ENCODE measurements around the gene AVPR2.
A peak's percentile ranks its signal among the peaks of the same experiment; 100 is the strongest.

Gene AVPR2

DNA sequence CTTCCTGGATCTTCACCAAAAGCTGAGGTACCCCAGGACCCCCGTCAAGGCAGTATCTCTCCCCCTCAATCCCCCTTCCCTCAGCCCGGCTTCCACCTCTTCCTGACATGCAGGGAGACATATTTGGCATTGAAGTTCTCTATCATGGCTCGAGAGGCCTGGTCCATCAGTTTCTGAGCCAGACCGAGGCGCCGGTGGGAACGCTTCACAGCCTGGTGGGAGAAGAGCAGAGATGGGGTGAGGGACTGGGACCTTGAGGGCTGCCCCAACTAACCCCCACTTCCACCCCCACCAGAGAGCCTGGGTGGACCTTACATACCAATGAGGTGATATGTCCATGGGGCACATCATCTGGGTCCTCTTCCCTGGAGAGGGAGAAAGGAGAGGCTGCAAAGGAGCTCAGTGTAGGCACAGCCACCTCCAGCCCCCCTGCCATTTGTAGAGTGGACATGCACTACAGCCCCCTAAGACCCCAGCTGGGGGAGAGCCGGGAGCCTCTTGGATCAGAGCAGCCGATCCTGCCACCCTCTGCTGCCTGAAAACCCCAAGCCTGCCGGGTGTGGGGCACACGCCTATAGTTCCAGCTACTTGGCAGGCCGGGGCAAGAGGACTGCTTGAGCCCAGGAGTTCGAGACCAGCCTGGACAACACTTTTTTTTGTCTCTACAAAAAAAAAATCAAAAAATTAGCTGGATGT lies 27.9 kb downstream of the AVPR2 start:
- DNase-seq (ENCODE audit: low read depth) = no peak

DNA sequence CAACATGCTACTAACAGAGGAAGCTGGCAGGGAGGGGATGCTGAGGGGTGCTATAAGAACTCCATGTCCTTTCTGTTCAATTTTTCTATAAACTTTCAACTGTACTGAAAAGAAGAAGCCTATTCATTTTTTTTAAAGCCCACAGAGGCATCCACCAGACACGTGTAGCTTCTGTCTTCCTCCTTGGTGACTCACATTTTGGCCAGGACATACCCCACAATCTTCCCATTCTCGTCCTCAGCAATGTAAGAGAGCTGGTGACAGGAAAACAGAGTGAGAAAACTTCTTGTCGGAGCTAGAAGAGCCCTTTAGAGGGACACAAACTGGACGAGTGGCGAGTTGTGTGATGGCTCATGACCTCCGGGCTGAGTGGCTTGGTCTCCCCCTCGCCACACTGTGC lies 29.3 kb downstream of the AVPR2 start:
- DNase-seq (ENCODE audit: low read depth) = no peak

DNA sequence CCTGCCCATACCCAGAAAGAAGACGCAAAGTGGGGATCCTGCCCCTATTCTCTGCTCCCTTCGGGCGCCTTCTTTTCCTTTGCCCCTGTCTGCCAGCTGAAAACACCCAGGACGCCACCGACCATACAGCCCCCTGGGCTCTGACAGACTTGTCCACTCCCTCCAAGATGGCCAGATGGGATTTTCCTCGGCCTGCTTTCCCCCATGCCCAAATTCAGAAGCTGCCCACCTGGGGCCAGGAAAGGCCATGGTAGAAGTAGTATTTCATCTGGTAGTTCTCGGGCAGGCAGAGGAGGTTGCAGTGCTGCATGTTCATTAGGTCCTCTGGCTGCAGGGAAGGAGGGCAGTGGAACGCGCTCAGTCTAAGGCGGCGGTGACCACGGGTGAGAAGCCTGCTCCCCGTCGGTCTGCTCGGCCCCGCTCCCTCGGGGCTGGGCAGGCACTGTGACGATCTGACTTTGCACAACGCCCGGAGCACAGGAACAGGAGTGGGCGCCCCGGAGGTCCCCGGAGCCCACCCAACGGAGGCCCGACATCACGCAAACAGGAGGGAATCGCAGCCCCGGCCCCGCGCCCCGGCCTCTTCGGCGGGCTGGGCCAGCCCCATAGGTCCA lies 29.8 kb downstream of the AVPR2 start:
- no peak for DNase-seq (ENCODE audit: low read depth)

DNA sequence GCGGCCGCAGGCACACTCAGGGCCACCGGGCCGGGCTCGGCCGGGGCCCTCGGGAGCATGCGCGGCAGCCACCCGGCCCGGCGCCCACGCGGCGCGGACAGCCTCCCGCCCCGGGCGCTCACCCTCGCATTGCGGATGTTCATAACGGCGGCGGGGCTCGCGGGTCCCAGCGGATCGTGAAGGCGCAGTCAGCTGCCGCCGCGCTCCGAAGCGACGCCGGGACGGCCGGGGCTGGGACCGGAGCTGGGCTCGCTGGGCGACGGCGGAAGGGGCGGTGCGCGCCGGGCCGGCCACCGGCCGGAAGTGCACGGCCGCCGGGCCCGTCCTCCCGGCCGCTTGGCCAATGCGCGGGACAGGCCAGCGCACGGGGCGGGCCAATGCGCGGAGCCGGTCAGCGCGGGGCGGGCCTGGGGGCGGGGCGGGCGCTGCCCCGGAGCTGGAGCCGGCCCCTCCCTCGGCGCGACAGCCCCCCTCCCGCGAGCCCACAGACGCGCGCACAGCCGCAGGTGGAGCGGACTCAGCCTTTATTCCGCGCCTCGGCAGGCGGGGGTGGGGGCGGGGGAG lies 30.4 kb downstream of the AVPR2 start, which contains the start of gene NAA10:
NAA10 (minus strand) TSS at position 276 of the 564 bp plus-strand sequence; CDS start at position 143, 133 bp downstream.
- peak; percentile 49 for DNase-seq (ENCODE audit: low read depth)

DNA sequence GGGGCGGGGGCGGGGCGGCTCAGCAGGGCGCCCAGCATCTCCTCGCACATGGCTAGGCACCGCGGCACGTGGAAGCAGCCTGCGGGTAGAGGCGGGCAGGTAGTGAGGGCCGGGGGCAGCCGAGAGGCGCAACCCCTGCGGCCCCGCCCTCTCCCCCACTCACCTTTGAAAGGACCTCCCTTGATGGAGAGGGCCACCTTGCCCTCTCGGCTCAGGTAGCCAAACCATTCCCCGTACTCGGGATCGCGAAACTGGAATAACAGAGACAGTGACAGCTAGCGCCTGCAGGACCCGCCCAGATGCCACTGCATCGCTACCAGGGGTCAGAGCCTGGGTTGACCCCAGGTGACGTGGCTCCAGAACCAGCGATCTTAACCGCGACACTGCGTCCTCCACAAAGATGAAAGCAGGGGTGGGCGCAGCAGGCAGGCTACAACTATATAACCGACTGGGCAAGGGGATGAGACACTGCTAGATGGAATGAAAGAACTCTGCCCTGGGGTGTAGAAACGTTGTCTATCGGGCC lies 30.9 kb downstream of the AVPR2 start:
- DNase-seq (ENCODE audit: low read depth) = no peak

DNA sequence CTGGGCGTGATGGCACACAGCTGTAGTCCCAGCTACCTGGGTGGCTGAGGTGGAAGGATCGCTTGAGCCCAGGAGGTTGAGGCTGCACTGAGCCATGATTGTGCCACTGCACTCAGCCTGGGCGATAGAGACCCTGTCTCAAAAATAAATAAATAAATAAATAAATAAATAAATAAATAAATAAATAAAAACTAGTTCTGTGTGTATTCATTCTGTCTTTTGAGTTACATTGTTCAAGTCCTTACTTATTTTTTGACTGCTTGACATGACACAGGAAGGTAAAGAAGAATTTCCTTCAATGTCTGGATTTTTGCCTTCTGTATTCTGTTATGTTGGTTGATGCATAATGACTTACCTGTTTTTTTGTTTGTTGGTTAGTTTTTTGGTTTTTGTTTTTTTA lies 32.6 kb downstream of the AVPR2 start:
- DNase-seq (ENCODE audit: low read depth) = no peak

DNA sequence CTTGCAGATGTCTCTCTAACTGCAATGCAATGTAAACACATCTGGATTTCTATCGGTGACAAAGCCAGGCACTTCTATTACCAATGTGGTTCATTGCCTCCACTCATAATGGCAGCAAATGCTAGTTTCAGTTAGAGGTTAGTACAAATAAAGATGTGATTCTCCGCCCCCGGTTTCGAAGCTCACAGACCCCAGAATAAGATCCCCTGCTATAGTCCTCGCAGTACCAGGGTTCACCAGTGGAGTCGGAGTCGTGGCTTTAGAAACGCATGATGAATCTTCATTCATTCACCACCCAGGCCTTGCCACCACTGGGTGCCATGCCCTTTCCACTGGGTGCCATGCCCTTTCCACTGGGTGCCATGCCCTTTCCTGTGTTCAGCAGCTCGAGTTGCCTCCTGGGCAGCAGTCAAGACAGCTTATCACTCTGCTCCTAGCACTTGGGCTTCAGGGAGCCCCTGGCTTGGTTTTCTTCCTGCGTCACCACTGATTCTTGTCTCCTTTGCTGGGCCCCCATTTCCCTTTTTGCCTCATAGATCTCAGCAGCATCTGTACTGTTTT lies 33.8 kb downstream of the AVPR2 start:
- DNase-seq (ENCODE audit: low read depth) = no peak

DNA sequence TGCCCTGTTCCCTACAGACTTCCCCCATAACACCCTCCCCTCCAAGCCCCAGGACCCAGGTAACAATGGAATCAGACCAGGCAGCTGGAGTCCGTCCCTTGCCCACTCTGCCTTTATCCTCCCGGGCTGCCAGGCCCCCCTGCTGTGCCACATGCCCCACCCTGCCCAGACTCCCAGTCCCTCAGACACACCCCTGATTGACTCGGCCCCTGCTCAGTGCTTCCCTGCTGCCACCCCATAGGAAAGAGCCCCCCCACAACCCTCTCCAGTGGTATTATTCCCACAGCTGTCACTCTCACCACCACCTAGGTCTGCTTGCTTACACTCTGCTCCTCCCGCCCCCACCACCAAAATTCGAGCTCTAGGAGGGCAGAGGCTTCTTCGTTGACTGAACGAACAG lies 35.1 kb downstream of the AVPR2 start:
- no peak for DNase-seq (ENCODE audit: low read depth)

DNA sequence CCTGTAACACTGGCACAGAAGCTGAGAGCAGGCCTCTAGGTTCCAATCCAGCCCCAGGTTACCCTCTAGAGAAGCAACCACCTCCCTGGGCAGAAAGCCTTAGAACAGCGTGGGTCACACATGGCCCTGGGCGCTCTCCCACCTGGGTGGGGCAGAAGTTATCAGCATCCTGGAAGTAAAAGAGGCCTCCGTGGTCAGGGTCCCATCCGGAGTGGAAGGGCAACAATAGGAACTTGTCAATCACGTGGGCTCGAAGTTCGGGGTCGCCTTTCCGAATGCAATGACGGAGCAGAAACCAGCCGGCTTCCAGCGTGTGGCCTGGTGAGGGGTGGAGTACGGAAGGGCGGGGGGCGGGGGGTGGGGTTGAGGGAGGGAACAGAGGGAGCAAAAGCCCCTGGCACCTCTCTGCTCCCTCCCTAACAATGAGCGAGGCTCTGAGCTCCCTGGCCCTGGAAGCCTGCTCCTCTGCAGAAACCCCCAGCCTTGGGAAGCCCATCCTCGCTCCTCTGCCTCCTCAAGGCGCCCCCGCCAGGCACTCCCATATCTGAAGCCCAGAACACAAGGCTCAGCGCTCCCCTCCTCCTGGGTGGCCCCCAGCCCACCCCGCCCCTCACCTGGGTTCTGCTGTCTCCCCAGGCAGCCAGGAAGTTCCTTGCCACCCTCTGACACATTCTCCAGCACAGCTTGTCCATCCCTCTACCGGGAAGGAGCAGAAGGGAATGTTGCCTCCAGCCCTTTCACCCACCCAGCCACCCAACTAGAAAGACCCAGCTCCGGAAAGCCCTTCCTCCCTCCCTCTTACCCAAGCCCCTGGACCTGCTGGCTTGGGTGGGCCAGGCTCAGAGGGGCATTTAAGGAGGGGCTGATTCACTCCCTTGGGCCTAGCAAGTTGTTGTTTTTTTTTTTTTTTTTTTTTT lies 37.1 kb downstream of the AVPR2 start:
- no peak for DNase-seq (ENCODE audit: low read depth)

DNA sequence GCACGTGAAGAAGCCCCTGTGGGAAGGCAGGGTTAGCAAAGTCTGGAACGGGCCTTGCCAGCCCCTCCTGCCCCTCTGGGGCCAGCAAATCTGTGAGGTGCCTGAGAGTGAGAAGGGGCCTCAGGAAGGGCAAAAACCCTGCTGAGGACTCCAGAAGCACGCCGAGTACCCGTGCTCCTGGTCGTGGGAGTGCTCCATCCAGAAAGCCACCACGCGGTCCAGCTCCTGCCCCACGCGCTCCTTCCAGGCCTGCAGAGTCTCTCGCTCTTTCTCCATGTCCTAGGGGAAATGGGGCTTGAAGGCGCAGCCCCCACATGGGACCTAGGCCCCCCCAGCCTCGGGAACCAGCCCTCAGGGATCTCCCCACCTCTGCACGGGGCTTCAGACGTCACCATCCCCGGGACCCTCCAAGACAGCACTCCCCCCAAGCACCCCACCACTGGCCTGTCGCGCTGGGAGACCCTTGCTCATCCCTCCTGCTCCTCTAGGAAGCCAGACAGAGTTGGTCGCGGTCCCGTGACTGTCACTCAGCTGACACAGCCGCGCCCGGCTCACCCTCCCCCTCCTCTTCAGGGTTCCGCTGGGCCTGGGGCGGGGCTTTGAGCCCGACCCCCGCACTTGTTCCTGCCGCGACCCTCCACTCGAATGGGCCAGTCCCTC lies 39.8 kb downstream of the AVPR2 start, which contains the start of gene RENBP:
RENBP (minus strand) TSS at position 504 of the 660 bp plus-strand sequence; CDS start at position 471, 33 bp downstream.
- DNase-seq (ENCODE audit: low read depth) = no peak

DNA sequence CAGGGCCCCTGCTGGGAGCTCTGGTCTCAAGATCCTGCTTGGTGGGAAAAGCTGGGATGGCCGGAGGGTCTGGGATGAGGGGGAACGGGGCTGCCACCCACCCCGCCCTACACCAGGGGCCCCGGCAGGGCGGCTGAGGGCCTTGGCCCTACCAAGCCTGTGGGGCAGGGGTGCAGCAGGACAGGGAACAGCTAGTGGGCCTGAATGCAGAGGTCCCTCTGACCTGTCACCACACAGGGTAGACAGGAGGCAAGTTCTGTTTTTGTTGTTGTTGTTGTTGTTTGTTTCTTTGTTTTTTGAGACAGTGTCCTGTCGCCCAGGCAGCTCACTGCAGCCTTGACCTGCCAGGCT lies 40.3 kb downstream of the AVPR2 start:
- no peak for DNase-seq (ENCODE audit: low read depth)

DNA sequence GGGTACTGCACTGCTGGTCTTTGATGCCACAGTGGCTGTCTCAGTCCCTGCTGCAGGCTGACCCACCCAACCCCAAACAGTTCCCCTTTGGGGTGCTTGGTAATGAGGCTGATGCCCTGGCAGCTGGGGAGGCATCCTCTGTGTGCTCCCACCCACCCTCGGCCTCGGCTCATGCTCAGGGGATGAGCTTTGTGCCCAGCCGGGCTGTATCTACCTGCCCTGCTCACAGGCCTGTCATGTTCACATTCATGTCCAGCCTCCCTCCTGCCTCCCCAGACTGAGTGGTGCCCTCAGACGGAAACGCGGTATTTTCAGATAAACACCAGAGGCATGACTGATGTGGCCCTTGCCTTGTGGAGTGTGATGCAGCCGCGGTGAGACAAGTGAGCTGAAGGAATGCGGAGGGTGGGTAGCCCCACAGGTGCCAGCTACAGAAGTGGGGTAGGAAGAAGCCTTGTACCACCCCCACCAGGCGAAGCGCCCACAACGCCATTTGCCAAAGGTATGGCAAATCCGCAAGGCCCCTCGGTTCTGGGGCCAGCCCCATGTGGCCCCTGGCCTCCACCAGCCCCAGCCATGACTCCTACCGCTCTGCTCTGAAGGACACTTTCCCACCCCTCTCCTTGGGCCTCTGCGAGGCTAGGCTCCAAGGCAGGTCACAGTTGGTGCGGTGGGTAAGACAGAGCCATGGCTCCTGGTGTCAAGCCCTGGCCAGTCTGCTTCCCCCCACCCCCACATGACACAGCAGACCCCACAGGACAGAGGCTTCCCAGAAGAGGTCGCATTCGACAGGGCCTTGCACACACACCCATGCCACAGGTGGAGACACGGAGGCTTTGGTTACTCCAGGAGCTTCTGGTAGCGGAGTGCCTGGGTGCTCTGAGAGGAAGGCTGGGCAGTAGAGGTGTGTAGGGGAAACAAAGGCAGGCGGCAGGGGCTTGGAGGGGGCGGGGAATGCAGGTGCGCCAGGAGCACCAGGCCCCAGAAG lies 41.8 kb downstream of the AVPR2 start:
- no peak for DNase-seq (ENCODE audit: low read depth)

DNA sequence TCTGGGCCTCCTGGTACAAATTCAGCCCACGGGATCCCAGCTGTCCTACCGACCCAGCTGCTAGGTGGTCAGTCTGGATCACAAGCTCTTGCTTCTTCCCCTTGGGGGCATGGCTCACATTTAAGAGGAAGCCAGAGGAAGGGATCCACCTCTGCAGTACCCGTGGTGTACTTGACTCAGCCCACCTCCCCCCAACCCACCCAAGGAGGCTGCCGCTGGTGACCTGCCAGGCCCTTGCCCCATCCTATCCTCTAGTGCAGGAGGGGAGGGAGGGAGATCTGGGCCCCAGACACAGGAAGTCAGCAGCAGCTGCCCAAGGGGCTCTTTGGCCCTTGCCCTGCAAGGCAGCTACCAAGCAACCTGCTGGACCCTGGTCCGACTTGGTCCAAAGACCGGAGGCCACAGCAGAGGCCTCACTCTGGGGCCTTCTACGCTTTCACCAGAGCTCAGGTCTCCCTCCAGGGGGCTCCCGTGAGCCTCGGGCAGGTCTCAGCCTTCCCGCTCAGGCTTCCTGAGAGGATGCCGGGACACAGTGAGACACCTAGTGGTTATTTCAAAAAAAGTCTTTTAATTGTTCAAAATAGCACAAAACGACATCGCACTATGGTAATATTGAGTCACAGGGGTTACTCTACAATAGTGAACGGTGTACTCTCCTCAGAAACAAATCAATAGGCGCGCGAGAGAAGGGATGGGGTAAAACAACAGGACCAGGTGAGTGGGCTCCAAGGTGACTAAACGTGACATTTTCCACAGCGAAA lies 42.7 kb downstream of the AVPR2 start:
- peak; percentile 67 for DNase-seq (ENCODE audit: low read depth)

DNA sequence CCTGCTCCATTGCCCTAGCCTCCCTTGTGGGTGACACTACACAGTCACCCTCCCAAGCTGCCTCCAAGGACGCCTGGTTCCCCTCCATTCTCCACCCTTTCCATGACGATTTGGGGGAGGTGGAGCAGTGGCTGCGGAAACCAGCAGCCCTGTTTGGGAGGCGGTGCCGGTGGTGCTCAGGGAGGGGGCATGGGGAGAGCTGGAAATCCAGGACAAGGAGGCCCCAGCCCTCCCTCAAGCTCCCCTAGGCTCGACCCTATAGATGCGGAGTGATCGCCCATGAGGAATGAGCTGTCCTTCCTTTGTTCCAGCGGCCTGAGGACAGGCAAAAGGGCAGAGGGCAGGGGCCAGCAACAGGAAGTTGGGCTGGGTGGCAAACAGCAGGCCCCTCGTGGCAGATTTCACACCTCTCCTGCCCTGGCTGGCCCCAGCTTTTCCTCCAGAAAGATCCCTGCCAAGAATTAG lies 43.6 kb downstream of the AVPR2 start:
- DNase-seq (ENCODE audit: low read depth) = no peak

DNA sequence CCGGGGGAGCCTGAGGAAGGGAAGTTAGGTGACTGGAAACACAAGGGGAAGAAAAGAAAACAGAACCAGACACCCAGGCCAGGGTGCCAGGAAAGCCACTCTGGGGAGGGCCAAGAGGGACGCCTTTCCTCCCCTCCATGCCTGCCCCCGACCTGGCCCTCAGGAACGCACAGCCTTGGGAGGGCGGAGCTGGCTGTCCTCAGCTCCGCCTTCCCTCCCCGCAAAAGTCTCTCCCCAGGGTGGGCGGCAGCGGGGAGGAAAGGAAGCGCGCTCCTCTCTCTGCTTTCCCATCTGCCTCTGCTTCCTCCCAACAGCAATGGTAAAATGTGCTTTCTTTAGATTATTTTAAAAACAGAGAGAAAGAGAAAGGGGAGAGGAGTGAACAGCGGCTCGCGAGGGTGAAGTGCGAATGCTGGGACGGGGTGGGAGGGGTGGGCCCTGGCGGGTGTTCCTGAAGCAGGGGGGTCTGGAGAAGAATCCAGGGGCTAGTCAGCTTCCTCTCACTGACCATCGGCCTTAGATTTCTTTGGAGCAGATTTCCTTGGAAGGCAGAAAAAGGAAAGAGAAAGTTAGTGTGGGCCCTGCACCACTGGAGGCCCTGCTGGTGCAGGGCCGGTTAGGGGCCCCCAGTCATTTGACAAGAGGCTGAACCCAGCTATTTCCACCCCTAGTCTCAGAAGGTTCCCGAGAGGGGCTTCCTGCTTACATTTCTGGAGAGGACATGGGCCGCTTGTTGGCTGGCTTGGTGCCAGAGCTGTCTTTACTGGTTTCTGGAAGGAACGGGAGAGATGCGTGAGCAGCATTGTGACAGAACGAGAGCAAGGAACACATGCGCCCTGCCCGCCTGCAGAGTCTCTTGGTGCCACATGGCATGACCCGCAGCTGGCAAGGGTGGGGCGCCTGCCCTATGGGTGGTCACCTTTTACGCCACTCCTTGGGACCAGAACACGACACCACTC lies 44.7 kb downstream of the AVPR2 start:
- no peak for DNase-seq (ENCODE audit: low read depth)

DNA sequence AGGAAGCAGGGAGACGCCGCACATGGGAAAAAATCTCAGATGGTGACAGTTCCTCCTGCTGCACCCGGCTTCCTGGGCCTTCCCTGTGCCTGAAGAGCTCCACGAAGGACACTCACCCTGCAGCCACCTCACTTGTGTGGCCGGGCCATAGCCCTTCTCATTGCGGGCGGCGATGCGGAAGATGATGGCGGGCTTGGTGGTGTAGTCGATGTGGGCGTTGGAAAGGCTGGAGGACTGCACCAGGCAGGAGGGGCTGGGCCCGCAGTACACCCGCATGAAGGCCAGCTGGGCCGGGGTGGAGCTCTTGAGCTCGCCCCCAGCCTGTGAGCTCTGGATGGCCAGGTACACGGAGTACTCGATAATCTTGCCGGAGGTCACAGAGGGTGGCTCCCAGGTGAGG lies 45.7 kb downstream of the AVPR2 start:
- DNase-seq (ENCODE audit: low read depth) = no peak

DNA sequence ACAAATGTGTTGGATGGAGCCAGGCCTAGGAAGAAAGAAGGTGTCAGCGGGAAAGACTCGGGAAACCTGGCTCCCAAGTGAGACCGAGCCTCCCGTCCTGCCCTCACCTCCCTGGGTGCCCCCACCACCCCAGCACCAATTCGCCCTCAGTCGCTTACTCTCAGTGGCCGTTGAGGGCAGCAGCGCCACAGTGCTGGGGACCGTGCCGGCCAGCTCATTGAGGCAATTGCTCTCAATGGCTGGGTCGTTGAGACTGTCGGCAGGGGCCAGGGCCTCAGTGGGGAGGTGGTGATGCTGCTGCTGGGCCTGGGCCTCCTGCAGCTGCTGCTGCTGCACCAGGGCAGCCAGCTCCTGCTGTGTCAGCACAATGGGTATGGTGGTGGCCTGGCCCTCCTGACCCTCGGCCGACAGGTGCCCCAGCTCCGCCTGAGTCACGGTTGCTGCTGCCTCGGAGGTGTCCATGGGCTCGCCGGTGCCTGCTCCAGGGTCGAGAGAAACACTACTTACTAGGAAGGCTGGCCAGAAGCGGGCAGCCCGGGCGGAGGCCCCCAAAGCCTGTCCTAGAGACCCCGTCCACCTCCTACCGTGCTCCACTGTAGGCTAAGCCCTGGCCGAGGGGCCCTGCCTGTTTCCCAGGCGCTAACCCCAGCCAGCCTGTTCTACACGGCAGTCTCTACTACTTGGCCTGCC lies 47.4 kb downstream of the AVPR2 start:
- no peak for DNase-seq (ENCODE audit: low read depth)
